SK-N-SH treated with all-trans-retinoic acid at 6 μM for 48 hours (cell line): ENCODE data around the gene TACO1.

ENCODE experiments used
- ARNTL ChIP-seq: fragments of 450-650 bp; formaldehyde crosslinking; IDR thresholded peaks from 2 replicates; pipeline ENCODE4 v1.5.0; 2020; ENCODE audit warnings: low read depth, mild to moderate bottlenecking, moderate library complexity, borderline replicate concordance
- ISL1 ChIP-seq: fragments of 250-450 bp; sonication (Bioruptor Pico); IDR thresholded peaks from 2 replicates; pipeline ENCODE4 v2.1.2; 2022; ENCODE audit warnings: mild to moderate bottlenecking, moderate library complexity
- OSR1 ChIP-seq: fragments of 250-450 bp; sonication (Bioruptor Pico); IDR thresholded peaks from 2 replicates; pipeline ENCODE4 v1.8.0; 2022; ENCODE audit warnings: moderate library complexity, mild to moderate bottlenecking, inconsistent platforms
- PPARA ChIP-seq: fragments of 250-450 bp; sonication (Bioruptor Pico); IDR thresholded peaks from 2 replicates; pipeline ENCODE4 v1.5.0; 2020; ENCODE audit warnings: mild to moderate bottlenecking, borderline replicate concordance
- TCF4 ChIP-seq: fragments of 250-450 bp; sonication (Bioruptor Pico); IDR thresholded peaks from 2 replicates; pipeline ENCODE4 v1.8.0; 2021; ENCODE audit warnings: mild to moderate bottlenecking, moderate library complexity, borderline replicate concordance
- ZC3H10 ChIP-seq: fragments of 250-450 bp; sonication (Bioruptor Pico); IDR thresholded peaks from 2 replicates; pipeline ENCODE4 v1.5.1; 2021; ENCODE audit warnings: mild to moderate bottlenecking, moderate library complexity
- ZFP3 ChIP-seq: fragments of 250-450 bp; sonication (Bioruptor Pico); IDR thresholded peaks from 2 replicates; pipeline ENCODE4 v1.5.0; 2020; ENCODE audit warnings: mild to moderate bottlenecking, moderate library complexity
- ZFP30 ChIP-seq: fragments of 450-650 bp; formaldehyde crosslinking; IDR thresholded peaks from 2 replicates; pipeline ENCODE4 v1.5.0; 2022; ENCODE audit warnings: mild to moderate bottlenecking, moderate library complexity
- ZNF565 ChIP-seq: fragments of 450-650 bp; formaldehyde crosslinking; conservative IDR thresholded peaks from 2 replicates; pipeline ENCODE4 v1.5.0; 2020; ENCODE audit warnings: low read depth, mild to moderate bottlenecking, moderate library complexity
- ZNF70 ChIP-seq: fragments of 450-650 bp; formaldehyde crosslinking; IDR thresholded peaks from 2 replicates; pipeline ENCODE4 v1.5.0; 2020; ENCODE audit warnings: mild to moderate bottlenecking, moderate library complexity
- ZNF8 ChIP-seq: fragments of 450-650 bp; formaldehyde crosslinking; IDR thresholded peaks from 2 replicates; pipeline ENCODE4 v1.5.0; 2020; ENCODE audit warnings: mild to moderate bottlenecking, moderate library complexity
- TF ChIP-seq, protein P1 (sequence below): fragments of 250-450 bp; sonication (Bioruptor Pico); IDR thresholded peaks from 2 replicates; pipeline ENCODE4 v1.8.0; 2020; ENCODE audit warnings: mild to moderate bottlenecking, moderate library complexity, borderline replicate concordance
- TF ChIP-seq, protein P2 (sequence below): fragments of 250-450 bp; sonication (Bioruptor Pico); IDR thresholded peaks from 2 replicates; pipeline ENCODE4 v1.5.1; 2021; ENCODE audit warnings: mild to moderate bottlenecking, moderate library complexity
- TF ChIP-seq, protein P3 (sequence below): fragments of 250-450 bp; sonication (Bioruptor Pico); IDR thresholded peaks from 2 replicates; pipeline ENCODE4 v1.5.0; 2020; ENCODE audit warnings: mild to moderate bottlenecking, moderate library complexity

DNA sequence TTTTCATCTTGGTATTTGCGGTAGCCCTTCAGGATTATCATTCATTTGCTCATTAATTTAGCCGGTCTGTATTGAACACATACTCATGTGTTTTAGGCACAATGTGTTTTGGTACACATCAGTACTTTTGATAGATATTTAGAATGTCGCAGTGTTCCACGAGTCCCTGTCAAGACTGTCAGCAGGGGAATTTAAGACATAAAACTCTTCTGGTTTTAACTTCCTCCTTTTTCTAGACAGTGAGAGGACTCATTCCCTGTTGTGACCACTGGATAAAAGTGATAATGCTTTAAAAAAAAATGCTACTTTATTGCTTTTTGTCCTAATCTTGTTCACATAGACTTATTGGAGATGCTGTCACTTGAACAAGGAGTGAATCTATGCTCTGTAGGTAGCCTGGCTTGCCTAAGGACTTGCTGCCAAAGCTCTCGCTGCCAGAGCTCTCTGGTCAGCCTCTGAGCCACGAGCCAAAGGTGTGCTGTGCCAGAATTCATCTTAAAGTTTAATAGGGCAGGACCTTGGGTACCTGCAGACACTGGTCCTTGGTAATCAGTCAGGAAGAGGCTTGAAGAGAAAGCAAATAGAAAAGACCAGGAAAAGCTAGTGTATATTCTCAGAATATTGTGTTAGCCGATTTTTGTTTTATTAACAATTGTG lies 45.1 kb upstream of the TACO1 start:
- no peak for TF ChIP-seq ZC3H10
- TF ChIP-seq, protein P1, sequence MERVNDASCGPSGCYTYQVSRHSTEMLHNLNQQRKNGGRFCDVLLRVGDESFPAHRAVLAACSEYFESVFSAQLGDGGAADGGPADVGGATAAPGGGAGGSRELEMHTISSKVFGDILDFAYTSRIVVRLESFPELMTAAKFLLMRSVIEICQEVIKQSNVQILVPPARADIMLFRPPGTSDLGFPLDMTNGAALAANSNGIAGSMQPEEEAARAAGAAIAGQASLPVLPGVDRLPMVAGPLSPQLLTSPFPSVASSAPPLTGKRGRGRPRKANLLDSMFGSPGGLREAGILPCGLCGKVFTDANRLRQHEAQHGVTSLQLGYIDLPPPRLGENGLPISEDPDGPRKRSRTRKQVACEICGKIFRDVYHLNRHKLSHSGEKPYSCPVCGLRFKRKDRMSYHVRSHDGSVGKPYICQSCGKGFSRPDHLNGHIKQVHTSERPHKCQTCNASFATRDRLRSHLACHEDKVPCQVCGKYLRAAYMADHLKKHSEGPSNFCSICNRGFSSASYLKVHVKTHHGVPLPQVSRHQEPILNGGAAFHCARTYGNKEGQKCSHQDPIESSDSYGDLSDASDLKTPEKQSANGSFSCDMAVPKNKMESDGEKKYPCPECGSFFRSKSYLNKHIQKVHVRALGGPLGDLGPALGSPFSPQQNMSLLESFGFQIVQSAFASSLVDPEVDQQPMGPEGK (CRISPR knock-in tag): no peak
- TF ChIP-seq ZFP30: no peak
- no peak for TF ChIP-seq ZNF8 (CRISPR knock-in tag)
- no peak for TF ChIP-seq OSR1 (CRISPR knock-in tag)
- no peak for TF ChIP-seq ZNF70 (CRISPR knock-in tag)
- no peak for TF ChIP-seq ARNTL
- TF ChIP-seq ZFP3 (CRISPR knock-in tag): no peak
- TF ChIP-seq ISL1 (CRISPR knock-in tag): no peak
- TF ChIP-seq PPARA (CRISPR knock-in tag): no peak
- TF ChIP-seq, protein P2, sequence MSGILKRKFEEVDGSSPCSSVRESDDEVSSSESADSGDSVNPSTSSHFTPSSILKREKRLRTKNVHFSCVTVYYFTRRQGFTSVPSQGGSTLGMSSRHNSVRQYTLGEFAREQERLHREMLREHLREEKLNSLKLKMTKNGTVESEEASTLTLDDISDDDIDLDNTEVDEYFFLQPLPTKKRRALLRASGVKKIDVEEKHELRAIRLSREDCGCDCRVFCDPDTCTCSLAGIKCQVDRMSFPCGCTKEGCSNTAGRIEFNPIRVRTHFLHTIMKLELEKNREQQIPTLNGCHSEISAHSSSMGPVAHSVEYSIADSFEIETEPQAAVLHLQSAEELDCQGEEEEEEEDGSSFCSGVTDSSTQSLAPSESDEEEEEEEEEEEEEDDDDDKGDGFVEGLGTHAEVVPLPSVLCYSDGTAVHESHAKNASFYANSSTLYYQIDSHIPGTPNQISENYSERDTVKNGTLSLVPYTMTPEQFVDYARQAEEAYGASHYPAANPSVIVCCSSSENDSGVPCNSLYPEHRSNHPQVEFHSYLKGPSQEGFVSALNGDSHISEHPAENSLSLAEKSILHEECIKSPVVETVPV (CRISPR knock-in tag): no peak
- TF ChIP-seq TCF4 (CRISPR knock-in tag): no peak
- TF ChIP-seq, protein P3, sequence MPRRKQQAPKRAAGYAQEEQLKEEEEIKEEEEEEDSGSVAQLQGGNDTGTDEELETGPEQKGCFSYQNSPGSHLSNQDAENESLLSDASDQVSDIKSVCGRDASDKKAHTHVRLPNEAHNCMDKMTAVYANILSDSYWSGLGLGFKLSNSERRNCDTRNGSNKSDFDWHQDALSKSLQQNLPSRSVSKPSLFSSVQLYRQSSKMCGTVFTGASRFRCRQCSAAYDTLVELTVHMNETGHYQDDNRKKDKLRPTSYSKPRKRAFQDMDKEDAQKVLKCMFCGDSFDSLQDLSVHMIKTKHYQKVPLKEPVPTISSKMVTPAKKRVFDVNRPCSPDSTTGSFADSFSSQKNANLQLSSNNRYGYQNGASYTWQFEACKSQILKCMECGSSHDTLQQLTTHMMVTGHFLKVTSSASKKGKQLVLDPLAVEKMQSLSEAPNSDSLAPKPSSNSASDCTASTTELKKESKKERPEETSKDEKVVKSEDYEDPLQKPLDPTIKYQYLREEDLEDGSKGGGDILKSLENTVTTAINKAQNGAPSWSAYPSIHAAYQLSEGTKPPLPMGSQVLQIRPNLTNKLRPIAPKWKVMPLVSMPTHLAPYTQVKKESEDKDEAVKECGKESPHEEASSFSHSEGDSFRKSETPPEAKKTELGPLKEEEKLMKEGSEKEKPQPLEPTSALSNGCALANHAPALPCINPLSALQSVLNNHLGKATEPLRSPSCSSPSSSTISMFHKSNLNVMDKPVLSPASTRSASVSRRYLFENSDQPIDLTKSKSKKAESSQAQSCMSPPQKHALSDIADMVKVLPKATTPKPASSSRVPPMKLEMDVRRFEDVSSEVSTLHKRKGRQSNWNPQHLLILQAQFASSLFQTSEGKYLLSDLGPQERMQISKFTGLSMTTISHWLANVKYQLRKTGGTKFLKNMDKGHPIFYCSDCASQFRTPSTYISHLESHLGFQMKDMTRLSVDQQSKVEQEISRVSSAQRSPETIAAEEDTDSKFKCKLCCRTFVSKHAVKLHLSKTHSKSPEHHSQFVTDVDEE (CRISPR knock-in tag): no peak
- no peak for TF ChIP-seq ZNF565
